GM12878 (cell line): ENCODE measurements around the gene INF2. TPM values are rescaled to one million over a fixed set of nuclear protein-coding genes. Genes with fewer than 3 reads are reported as not detected.
A peak's percentile ranks its signal among the peaks of the same experiment; 100 is the strongest.

Experiments used
- ATAC-seq: fragments of 200-7000 bp; cut with Tn5 transposase; 3 replicates; pipeline ENCODE4 v1.9.1; 2020; ENCODE audit warnings: mild to moderate bottlenecking, moderate library complexity
- BruUV-seq: library from RNA; stranded (reverse); fragments of 400-500 nt; replicated peaks from 2 replicates; lab custom pipeline; 2021; lab: Mats Ljungman, UMichigan
- CTCF ChIA-PET: fragments of 300-600 bp; sonication (Branson Sonifier 250); formaldehyde crosslinking; extraction: SDS; loops from one replicate; lab custom pipeline; 2021; ENCODE audit warnings: inconsistent platforms; lab: Yijun Ruan, JAX
- POLR2A ChIA-PET: fragments of 350-600 bp; formaldehyde crosslinking; extraction: SDS; loops from one replicate; lab custom pipeline; 2021; ENCODE audit warnings: inconsistent platforms; lab: Charles Lee
- RAD21 ChIA-PET: fragments of 300-600 bp; sonication (Branson Sonifier 250); formaldehyde crosslinking; loops from one replicate; lab custom pipeline; 2023; ENCODE audit warnings: antibody characterized with exemption; ENCODE audit not compliant: unreplicated experiment; lab: Charles Lee
- SMC1A ChIA-PET: fragments of 300-600 bp; sonication (Branson Sonifier 250); formaldehyde crosslinking; loops from one replicate; lab custom pipeline; 2023; ENCODE audit not compliant: unreplicated experiment, uncharacterized antibody; lab: Charles Lee
- DNase-seq: peaks from one replicate; pipeline ENCODE4 v3.0.0-alpha.2; 2011; ENCODE audit warnings: low read depth, low spot score
- FAIRE-seq: peaks from 3 replicates; lab custom pipeline; 2011; peaks lifted over from hg19 to GRCh38; lab: Jason Lieb, UNC
- H2AFZ ChIP-seq: 2 replicates; pipeline ENCODE4 v1.6.0; 2011; ENCODE audit warnings: low read depth, low read length, control low read depth; ENCODE audit not compliant: control insufficient read depth
- H3K27ac ChIP-seq: 2 replicates; pipeline ENCODE4 v1.5.1; 2011; ENCODE audit warnings: control low read depth; ENCODE audit not compliant: control insufficient read depth, insufficient read depth
- H3K27me3 ChIP-seq, 2 experiments: replicated peaks in 1 of 2; 2 replicates each; pipeline versions ENCODE4 v1.6.0 to v1.6.1; 2011; ENCODE audit warnings: low read length in 1 of 2; ENCODE audit not compliant: control insufficient read depth in 2 of 2, insufficient read depth in 2 of 2
- H3K36me3 ChIP-seq, 2 experiments: 2 replicates each; pipeline ENCODE4 v1.5.1; 2011; ENCODE audit warnings: low read length in 1 of 2; ENCODE audit not compliant: control insufficient read depth in 2 of 2, insufficient read depth in 2 of 2
- H3K4me1 ChIP-seq: 2 replicates; pipeline ENCODE4 v1.6.1; 2011; ENCODE audit warnings: mild to moderate bottlenecking, low read length, moderate library complexity, mixed read lengths; ENCODE audit not compliant: control insufficient read depth, insufficient read depth
- H3K4me2 ChIP-seq: 2 replicates; pipeline ENCODE4 v1.6.0; 2011; ENCODE audit warnings: control low read depth; ENCODE audit not compliant: control insufficient read depth, insufficient read depth
- H3K4me3 ChIP-seq: fragments of 200-600 bp; sonication (generic); 2 replicates; pipeline ENCODE4 v1.5.1; 2016
- H3K79me2 ChIP-seq: 2 replicates; pipeline ENCODE4 v1.6.0; 2011; ENCODE audit warnings: low read length; ENCODE audit not compliant: control insufficient read depth, insufficient read depth
- H3K9ac ChIP-seq: 2 replicates; pipeline ENCODE4 v1.8.0; 2011; ENCODE audit warnings: low read length, control low read depth, mixed read lengths; ENCODE audit not compliant: control insufficient read depth, insufficient read depth
- H3K9me3 ChIP-seq: replicated peaks from 3 replicates; pipeline ENCODE4 v1.5.1; 2011; ENCODE audit warnings: mild to moderate bottlenecking, low read length; ENCODE audit not compliant: control insufficient read depth, insufficient read depth
- H4K20me1 ChIP-seq: 2 replicates; pipeline ENCODE4 v1.6.0; 2011; ENCODE audit not compliant: control insufficient read depth, insufficient read depth
- ATF7 ChIP-seq: fragments of 450-650 bp; IDR thresholded peaks from 2 replicates; pipeline ENCODE4 v1.6.1; 2016; ENCODE audit warnings: low read depth, mild to moderate bottlenecking
- BACH1 ChIP-seq: fragments of 450-650 bp; IDR thresholded peaks from 2 replicates; pipeline ENCODE4 v1.6.1; 2017; ENCODE audit warnings: mild to moderate bottlenecking, borderline replicate concordance
- CHD1 ChIP-seq: IDR thresholded peaks from 2 replicates; pipeline ENCODE4 v1.6.1; 2012; ENCODE audit warnings: low read depth, low read length, improper control_type of control experiment
- EGR1 ChIP-seq, 2 experiments: IDR thresholded peaks; 1 replicate in 1 of 2; 2 replicates in 1 of 2; pipeline ENCODE4 v1.6.1; 2011 to 2012; ENCODE audit warnings: low read depth in 2 of 2, low read length in 2 of 2, borderline replicate concordance in 1 of 2, mild to moderate bottlenecking in 1 of 2, moderate library complexity in 1 of 2
- FOXK2 ChIP-seq: fragments of 450-650 bp; IDR thresholded peaks from 2 replicates; pipeline ENCODE4 v1.6.1; 2017; ENCODE audit warnings: mild to moderate bottlenecking, moderate library complexity
- LARP7 ChIP-seq: fragments of 450-650 bp; IDR thresholded peaks from 2 replicates; pipeline ENCODE4 v1.6.1; 2017; ENCODE audit warnings: mild to moderate bottlenecking
- MEF2B ChIP-seq: fragments of 450-650 bp; IDR thresholded peaks from 2 replicates; pipeline ENCODE4 v1.6.1; 2018; ENCODE audit warnings: mild to moderate bottlenecking, moderate library complexity; ENCODE audit not compliant: partially characterized antibody, poor library complexity, severe bottlenecking
- PAX5 ChIP-seq: IDR thresholded peaks from 2 replicates; pipeline ENCODE4 v1.6.1; 2011; ENCODE audit warnings: low read depth, low read length, borderline replicate concordance
- SPI1 ChIP-seq: IDR thresholded peaks from 2 replicates; pipeline ENCODE4 v1.6.1; 2011; ENCODE audit warnings: low read depth, mild to moderate bottlenecking, low read length, moderate library complexity, borderline replicate concordance; ENCODE audit not compliant: insufficient read depth
- TAF1 ChIP-seq: IDR thresholded peaks from 2 replicates; pipeline ENCODE4 v1.6.1; 2011; ENCODE audit warnings: mild to moderate bottlenecking, low read depth, low read length, borderline replicate concordance
- ZNF207 ChIP-seq: fragments of 450-650 bp; IDR thresholded peaks from 2 replicates; pipeline ENCODE4 v1.6.1; 2014; ENCODE audit warnings: antibody characterized with exemption, mild to moderate bottlenecking, borderline replicate concordance
- ZNF217 ChIP-seq: fragments of 450-650 bp; IDR thresholded peaks from 2 replicates; pipeline ENCODE4 v1.6.1; 2017; ENCODE audit warnings: antibody characterized with exemption, mild to moderate bottlenecking
- WGBS: methylation state at CpG from one replicate; pipeline ENCODE4 v1.1.6; 2016; ENCODE audit warnings: low lambda C conversion rate; ENCODE audit not compliant: insufficient replicate concordance, insufficient coverage; ENCODE audit errors: missing lambda C conversion rate; 5-methylcytosine and 5-hydroxymethylcytosine counted together
- in situ Hi-C: fragments of 300-500 bp; cut with MboI; formaldehyde crosslinking; loops from 9 replicates; pipeline ENCODE4 v1.14.3; 2018; ENCODE audit warnings: mixed read lengths
- intact Hi-C: fragments of 100-400 bp; cut with micrococcal nuclease; formaldehyde crosslinking; loops from one replicate; pipeline ENCODE4 v1.14.2; 2022; ENCODE audit not compliant: unreplicated experiment
- polyA plus RNA-seq, 11 experiments: library from polyadenylated mRNA; depleted of rRNA in 4 of 11; unstranded in 6 of 11; stranded (reverse) in 5 of 11; fragments of >200 nt; fragmentation: Nextera tagmentation in 4 of 11; fragmentation: Illumina TruSeq in 1 of 11; extraction: Ambion mirVana in 4 of 11; extraction: Trizol in 1 of 11; gene quantifications; 1 replicate in 1 of 11; 2 replicates in 10 of 11; pipeline versions ENCODE4 v1.2.1 to v1.2.3, GENCODE V29; 2011 to 2016; ENCODE audit warnings: inconsistent platforms in 2 of 11, missing spikeins in 2 of 11, low read depth in 1 of 11
- total RNA-seq, 4 experiments: library from RNA; depleted of rRNA in 3 of 4; stranded (reverse); fragments of >200 nt in 3 of 4; fragmentation: Illumina TruSeq in 1 of 4; extraction: Trizol in 1 of 4; gene quantifications; 2 replicates each; pipeline versions ENCODE4 v1.2.1 to v1.2.3, GENCODE V29; 2013 to 2021
- TF ChIP-seq, protein P1 (sequence below): IDR thresholded peaks from 2 replicates; pipeline ENCODE4 v1.6.1; 2011; ENCODE audit warnings: low read depth, mild to moderate bottlenecking, low read length, moderate library complexity, borderline replicate concordance; ENCODE audit errors: extremely low read depth
- TF ChIP-seq, protein P2 (sequence below): fragments of 450-650 bp; IDR thresholded peaks from 2 replicates; pipeline ENCODE4 v1.6.1; 2016; ENCODE audit warnings: mild to moderate bottlenecking, moderate library complexity, borderline replicate concordance
- TF ChIP-seq, protein P3 (sequence below): fragments of 450-650 bp; IDR thresholded peaks from 2 replicates; pipeline ENCODE4 v1.6.1; 2017; ENCODE audit warnings: antibody characterized with exemption, mild to moderate bottlenecking, moderate library complexity

The INF2 gene
- total and polyA plus RNA-seq, 10 of the 15 experiments (the other 5 are each of a cell fraction or from before 2014, with no cell fraction given): 0.72 to 43.2 (median 8.3) TPM

- no peaks in the 10 kb centered on the region for H3K9me3 ChIP-seq
- peak overlapping the region; percentile 88 for H3K4me2 ChIP-seq
- peak overlapping the region; percentile 74 for H3K9ac ChIP-seq
- WGBS: 2% methylated on average over 40 of the region's 50 CpGs
- DNase-seq (no peak), ATAC-seq (peak; percentile 47), FAIRE-seq (no peak)
- peak overlapping the region; percentile 75 for H2AFZ ChIP-seq
- peaks cover 31% of the 10 kb centered on the region for H3K79me2 ChIP-seq
- in situ Hi-C loops: no loop called here
- no peaks in the 10 kb centered on the region; the same call in 1 of the 2 replicates for H4K20me1 ChIP-seq
- intact Hi-C loops: no loop called here
- no peaks in the 10 kb centered on the region for H3K36me3 ChIP-seq
- RAD21 ChIA-PET: interaction anchor here (0.9 to 1.6 kb wide), 2 partner anchors 9 to 16 kb away, joined by 3 to 5 read pairs; no protein-coding TSS in a partner anchor
- no peaks in the 10 kb centered on the region for H3K27me3 ChIP-seq
- SMC1A ChIA-PET: interaction anchor here (0.6 kb wide), 1 partner anchor 27 kb away, joined by 3 read pairs; no protein-coding TSS in a partner anchor
- CTCF ChIA-PET: interaction anchor here (0.6 to 2.0 kb wide), 4 partner anchors 9 to 79 kb away, joined by 3 to 7 read pairs (median 3); no protein-coding TSS in a partner anchor
- BruUV-seq: TSS peak; percentile 61
- POLR2A ChIA-PET: interaction anchor here (1.4 kb wide), 1 partner anchor 9 kb away, joined by 3 read pairs; no protein-coding TSS in a partner anchor
- H3K4me1 ChIP-seq: peaks cover 22% of the 10 kb centered on the region
- H3K4me3 ChIP-seq: peak overlapping the region; percentile 83
- peak overlapping the region; percentile 61 for H3K27ac ChIP-seq
- TF ChIP-seq ZNF217 (0 out of 2 replicates have a peak, but pooled peaks have one; percentile 19), ATF7 (no peak), EGR1 (IDR thresholded peaks at IDR 0.05; ENCODE audit: borderline replicate concordance in 1 of 2, low read depth in 2 of 2, low read length in 2 of 2) (no peak), CHD1 (no peak), SPI1 (no peak), LARP7 (peak; percentile 93; the same call in 1 of the 2 replicates), ZNF207 (0 out of 2 replicates have a peak, but pooled peaks have one; percentile 43), BACH1 (0 out of 2 replicates have a peak, but pooled peaks have one; percentile 0), PAX5 (no peak), TAF1 (no peak), FOXK2 (no peak), MEF2B (no peak)
- TF ChIP-seq, protein P1, sequence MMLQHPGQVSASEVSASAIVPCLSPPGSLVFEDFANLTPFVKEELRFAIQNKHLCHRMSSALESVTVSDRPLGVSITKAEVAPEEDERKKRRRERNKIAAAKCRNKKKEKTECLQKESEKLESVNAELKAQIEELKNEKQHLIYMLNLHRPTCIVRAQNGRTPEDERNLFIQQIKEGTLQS: no peak
- TF ChIP-seq, protein P2, sequence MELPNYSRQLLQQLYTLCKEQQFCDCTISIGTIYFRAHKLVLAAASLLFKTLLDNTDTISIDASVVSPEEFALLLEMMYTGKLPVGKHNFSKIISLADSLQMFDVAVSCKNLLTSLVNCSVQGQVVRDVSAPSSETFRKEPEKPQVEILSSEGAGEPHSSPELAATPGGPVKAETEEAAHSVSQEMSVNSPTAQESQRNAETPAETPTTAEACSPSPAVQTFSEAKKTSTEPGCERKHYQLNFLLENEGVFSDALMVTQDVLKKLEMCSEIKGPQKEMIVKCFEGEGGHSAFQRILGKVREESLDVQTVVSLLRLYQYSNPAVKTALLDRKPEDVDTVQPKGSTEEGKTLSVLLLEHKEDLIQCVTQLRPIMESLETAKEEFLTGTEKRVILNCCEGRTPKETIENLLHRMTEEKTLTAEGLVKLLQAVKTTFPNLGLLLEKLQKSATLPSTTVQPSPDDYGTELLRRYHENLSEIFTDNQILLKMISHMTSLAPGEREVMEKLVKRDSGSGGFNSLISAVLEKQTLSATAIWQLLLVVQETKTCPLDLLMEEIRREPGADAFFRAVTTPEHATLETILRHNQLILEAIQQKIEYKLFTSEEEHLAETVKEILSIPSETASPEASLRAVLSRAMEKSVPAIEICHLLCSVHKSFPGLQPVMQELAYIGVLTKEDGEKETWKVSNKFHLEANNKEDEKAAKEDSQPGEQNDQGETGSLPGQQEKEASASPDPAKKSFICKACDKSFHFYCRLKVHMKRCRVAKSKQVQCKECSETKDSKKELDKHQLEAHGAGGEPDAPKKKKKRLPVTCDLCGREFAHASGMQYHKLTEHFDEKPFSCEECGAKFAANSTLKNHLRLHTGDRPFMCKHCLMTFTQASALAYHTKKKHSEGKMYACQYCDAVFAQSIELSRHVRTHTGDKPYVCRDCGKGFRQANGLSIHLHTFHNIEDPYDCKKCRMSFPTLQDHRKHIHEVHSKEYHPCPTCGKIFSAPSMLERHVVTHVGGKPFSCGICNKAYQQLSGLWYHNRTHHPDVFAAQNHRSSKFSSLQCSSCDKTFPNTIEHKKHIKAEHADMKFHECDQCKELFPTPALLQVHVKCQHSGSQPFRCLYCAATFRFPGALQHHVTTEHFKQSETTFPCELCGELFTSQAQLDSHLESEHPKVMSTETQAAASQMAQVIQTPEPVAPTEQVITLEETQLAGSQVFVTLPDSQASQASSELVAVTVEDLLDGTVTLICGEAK: peak; percentile 21; the same call in 1 of the 2 replicates
- TF ChIP-seq, protein P3, sequence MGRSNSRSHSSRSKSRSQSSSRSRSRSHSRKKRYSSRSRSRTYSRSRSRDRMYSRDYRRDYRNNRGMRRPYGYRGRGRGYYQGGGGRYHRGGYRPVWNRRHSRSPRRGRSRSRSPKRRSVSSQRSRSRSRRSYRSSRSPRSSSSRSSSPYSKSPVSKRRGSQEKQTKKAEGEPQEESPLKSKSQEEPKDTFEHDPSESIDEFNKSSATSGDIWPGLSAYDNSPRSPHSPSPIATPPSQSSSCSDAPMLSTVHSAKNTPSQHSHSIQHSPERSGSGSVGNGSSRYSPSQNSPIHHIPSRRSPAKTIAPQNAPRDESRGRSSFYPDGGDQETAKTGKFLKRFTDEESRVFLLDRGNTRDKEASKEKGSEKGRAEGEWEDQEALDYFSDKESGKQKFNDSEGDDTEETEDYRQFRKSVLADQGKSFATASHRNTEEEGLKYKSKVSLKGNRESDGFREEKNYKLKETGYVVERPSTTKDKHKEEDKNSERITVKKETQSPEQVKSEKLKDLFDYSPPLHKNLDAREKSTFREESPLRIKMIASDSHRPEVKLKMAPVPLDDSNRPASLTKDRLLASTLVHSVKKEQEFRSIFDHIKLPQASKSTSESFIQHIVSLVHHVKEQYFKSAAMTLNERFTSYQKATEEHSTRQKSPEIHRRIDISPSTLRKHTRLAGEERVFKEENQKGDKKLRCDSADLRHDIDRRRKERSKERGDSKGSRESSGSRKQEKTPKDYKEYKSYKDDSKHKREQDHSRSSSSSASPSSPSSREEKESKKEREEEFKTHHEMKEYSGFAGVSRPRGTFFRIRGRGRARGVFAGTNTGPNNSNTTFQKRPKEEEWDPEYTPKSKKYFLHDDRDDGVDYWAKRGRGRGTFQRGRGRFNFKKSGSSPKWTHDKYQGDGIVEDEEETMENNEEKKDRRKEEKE: no peak
These were observed 678 bp downstream of the INF2 start for GRCh38 chr14:104689881-104690711.
